PC-9 (cell line): Measurements from ENCODE around the gene CYP39A1. TPM values are rescaled to one million over a fixed set of nuclear protein-coding genes. Genes with fewer than 3 reads are reported as not detected.

ENCODE experiments used
- BruUV-seq: library from RNA; stranded (reverse); fragments of 400-500 nt; replicated peaks from 2 replicates; lab custom pipeline; 2021; lab: Mats Ljungman, UMichigan
- CTCF ChIA-PET: fragments of 300-600 bp; sonication (Branson Sonifier 250); formaldehyde crosslinking; loops from one replicate; lab custom pipeline; 2022; ENCODE audit warnings: antibody characterized with exemption; lab: Charles Lee
- POLR2A ChIA-PET: fragments of 300-600 bp; sonication (Branson Sonifier 250); formaldehyde crosslinking; loops from one replicate; lab custom pipeline; 2022; ENCODE audit warnings: antibody characterized with exemption; ENCODE audit not compliant: unreplicated experiment; lab: Charles Lee
- DNase-seq, 2 experiments: peaks; one replicate each; pipeline versions ENCODE4 v3.0.0 to v3.0.0-alpha.2; 2015 to 2022; ENCODE audit warnings: mixed read lengths in 1 of 2
- H2AFZ ChIP-seq: fragments of 200-600 bp; sonication (generic); 2 replicates; pipeline ENCODE4 v1.8.1; 2017; ENCODE audit warnings: antibody characterized with exemption
- H3F3A ChIP-seq: fragments of 200-600 bp; sonication (generic); 2 replicates; pipeline ENCODE4 v1.8.1; 2017; ENCODE audit warnings: antibody characterized with exemption, mild to moderate bottlenecking, low read depth; ENCODE audit not compliant: insufficient read depth
- H3K27ac ChIP-seq: fragments of 200-600 bp; sonication (generic); 2 replicates; pipeline ENCODE4 v1.6.1; 2016; ENCODE audit warnings: mixed run types
- H3K27me3 ChIP-seq: fragments of 200-600 bp; sonication (generic); 2 replicates; pipeline ENCODE4 v1.6.1; 2016; ENCODE audit warnings: low read depth, mixed run types; ENCODE audit not compliant: insufficient read depth
- H3K36me3 ChIP-seq: fragments of 200-600 bp; sonication (generic); 2 replicates; pipeline ENCODE4 v1.6.1; 2016; ENCODE audit warnings: low read depth, mixed run types
- H3K4me1 ChIP-seq: fragments of 200-600 bp; sonication (generic); replicated peaks from 2 replicates; pipeline ENCODE4 v1.6.1; 2016; ENCODE audit warnings: mixed run types; ENCODE audit not compliant: insufficient read depth
- H3K4me2 ChIP-seq: fragments of 200-600 bp; sonication (generic); 2 replicates; pipeline ENCODE4 v1.6.1; 2017; ENCODE audit warnings: mixed run types
- H3K4me3 ChIP-seq: fragments of 200-600 bp; sonication (generic); 2 replicates; pipeline ENCODE4 v1.6.1; 2016; ENCODE audit warnings: mixed run types
- H3K79me2 ChIP-seq: fragments of 200-600 bp; sonication (generic); 2 replicates; pipeline ENCODE4 v1.6.1; 2017; ENCODE audit warnings: low read depth, mixed run types
- H3K9me2 ChIP-seq: fragments of 200-600 bp; sonication (generic); 2 replicates; pipeline ENCODE4 v1.8.1; 2017; ENCODE audit warnings: mild to moderate bottlenecking; ENCODE audit not compliant: insufficient read depth
- H3K9me3 ChIP-seq: fragments of 200-600 bp; sonication (generic); 2 replicates; pipeline ENCODE4 v1.8.1; 2016; ENCODE audit warnings: low read depth; ENCODE audit not compliant: insufficient read depth
- H4K20me1 ChIP-seq: fragments of 200-600 bp; sonication (generic); 2 replicates; pipeline ENCODE4 v1.8.1; 2017; ENCODE audit not compliant: insufficient read depth
- EZH2 ChIP-seq: fragments of 200-600 bp; sonication (generic); IDR thresholded peaks from 2 replicates; pipeline ENCODE4 v1.8.0; 2017; ENCODE audit warnings: antibody characterized with exemption, low read depth
- intact Hi-C: fragments of 100-400 bp; cut with micrococcal nuclease; formaldehyde crosslinking; loops from one replicate; pipeline ENCODE4 v1.10.0; 2022; ENCODE audit not compliant: unreplicated experiment
- total RNA-seq: library from RNA; stranded (reverse); gene quantifications from 2 replicates; pipeline ENCODE4 v1.2.3, GENCODE V29; 2021
- TF ChIP-seq, protein P1 (sequence below): fragments of 200-600 bp; sonication (generic); conservative IDR thresholded peaks from 2 replicates; pipeline ENCODE4 v1.6.1; 2017; ENCODE audit warnings: mixed run types, antibody characterized with exemption, mild to moderate bottlenecking, moderate library complexity

The CYP39A1 gene
- total RNA-seq, 1 experiment from 2014 or later = 5.6 TPM

GRCh38 chr6:46605091-46605797, 47.4 kb downstream of the CYP39A1 start:
- Histone ChIP-seq H3K4me2 (no peak overlapping the region), H3K9me2 (no peaks in the 10 kb centered on the region), H3K36me3 (no peaks in the 10 kb centered on the region), H3K9me3 (no peaks in the 10 kb centered on the region), H3K4me3 (no peak overlapping the region), H4K20me1 (no peaks in the 10 kb centered on the region), H3K79me2 (no peaks in the 10 kb centered on the region), H3K27me3 (no peaks in the 10 kb centered on the region), H3K4me1 (no peaks in the 10 kb centered on the region), H3K27ac (no peak overlapping the region), H3F3A (no peaks in the 10 kb centered on the region), H2AFZ (no peak overlapping the region)
- CTCF ChIA-PET = interaction anchor here (0.6 kb wide), 1 partner anchor 392 kb away, joined by 4 read pairs; no protein-coding TSS in a partner anchor
- POLR2A ChIA-PET = no interaction called here
- intact Hi-C loops = no loop called here
- no TSS peak for BruUV-seq
- TF ChIP-seq, protein P1, sequence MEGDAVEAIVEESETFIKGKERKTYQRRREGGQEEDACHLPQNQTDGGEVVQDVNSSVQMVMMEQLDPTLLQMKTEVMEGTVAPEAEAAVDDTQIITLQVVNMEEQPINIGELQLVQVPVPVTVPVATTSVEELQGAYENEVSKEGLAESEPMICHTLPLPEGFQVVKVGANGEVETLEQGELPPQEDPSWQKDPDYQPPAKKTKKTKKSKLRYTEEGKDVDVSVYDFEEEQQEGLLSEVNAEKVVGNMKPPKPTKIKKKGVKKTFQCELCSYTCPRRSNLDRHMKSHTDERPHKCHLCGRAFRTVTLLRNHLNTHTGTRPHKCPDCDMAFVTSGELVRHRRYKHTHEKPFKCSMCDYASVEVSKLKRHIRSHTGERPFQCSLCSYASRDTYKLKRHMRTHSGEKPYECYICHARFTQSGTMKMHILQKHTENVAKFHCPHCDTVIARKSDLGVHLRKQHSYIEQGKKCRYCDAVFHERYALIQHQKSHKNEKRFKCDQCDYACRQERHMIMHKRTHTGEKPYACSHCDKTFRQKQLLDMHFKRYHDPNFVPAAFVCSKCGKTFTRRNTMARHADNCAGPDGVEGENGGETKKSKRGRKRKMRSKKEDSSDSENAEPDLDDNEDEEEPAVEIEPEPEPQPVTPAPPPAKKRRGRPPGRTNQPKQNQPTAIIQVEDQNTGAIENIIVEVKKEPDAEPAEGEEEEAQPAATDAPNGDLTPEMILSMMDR = no peak
- no peak for TF ChIP-seq EZH2
- no peak for DNase-seq

GRCh38 chr6:46598215-46598614, 54.4 kb downstream of the CYP39A1 start:
- Histone ChIP-seq H3K27ac (no peak overlapping the region), H3K36me3 (no peaks in the 10 kb centered on the region), H3F3A (no peaks in the 10 kb centered on the region), H3K27me3 (no peaks in the 10 kb centered on the region), H3K79me2 (no peaks in the 10 kb centered on the region), H3K4me1 (no peaks in the 10 kb centered on the region), H4K20me1 (no peaks in the 10 kb centered on the region), H3K4me2 (no peak overlapping the region), H3K4me3 (no peak overlapping the region), H2AFZ (no peak overlapping the region), H3K9me3 (no peaks in the 10 kb centered on the region), H3K9me2 (no peaks in the 10 kb centered on the region)
- POLR2A ChIA-PET = no interaction called here
- no TSS peak for BruUV-seq
- intact Hi-C loops = no loop called here
- DNase-seq = no peak
- CTCF ChIA-PET = no interaction called here
- TF ChIP-seq, protein P1 = no peak
- TF ChIP-seq EZH2 = no peak

- CTCF ChIA-PET = no interaction called here
- TF ChIP-seq, protein P1 = no peak
- no peak for TF ChIP-seq EZH2
- no peak for DNase-seq
- no TSS peak for BruUV-seq
- no peaks in the 10 kb centered on the region for H3K4me1 ChIP-seq
- no peak overlapping the region for H3K4me2 ChIP-seq
- H3K9me2 ChIP-seq = no peaks in the 10 kb centered on the region
- no peaks in the 10 kb centered on the region for H3F3A ChIP-seq
- no peaks in the 10 kb centered on the region for H3K36me3 ChIP-seq
- no peak overlapping the region for H3K27ac ChIP-seq
- no peak overlapping the region for H2AFZ ChIP-seq
- H3K79me2 ChIP-seq = no peaks in the 10 kb centered on the region
- intact Hi-C loops = no loop called here
- H3K4me3 ChIP-seq = no peak overlapping the region
- H3K27me3 ChIP-seq = no peaks in the 10 kb centered on the region
- POLR2A ChIA-PET = no interaction called here
- no peaks in the 10 kb centered on the region for H4K20me1 ChIP-seq
- no peaks in the 10 kb centered on the region for H3K9me3 ChIP-seq
Observed at GRCh38 chr6:46592740-46593139, 59.9 kb downstream of the CYP39A1 start.
